Heart right ventricle (tissue), 16 donors: Measurements from ENCODE around the gene ZCCHC14. TPM values are rescaled to one million over a fixed set of nuclear protein-coding genes. Genes with fewer than 3 reads are reported as not detected.
A peak's percentile ranks its signal among the peaks of the same experiment; 100 is the strongest.

Source experiments
- ATAC-seq, 8 donors: fragments of 200-7000 bp; cut with Tn5 transposase; one replicate each; pipeline ENCODE4 v1.9.1; 2020; ENCODE audit warnings: mild to moderate bottlenecking in 8 of 8, moderate library complexity in 8 of 8, moderate number of reproducible peaks in 1 of 8
- DNase-seq, 2 donors: peaks; one replicate each; pipeline ENCODE4 v3.0.0-alpha.2; 2020
- H3K27ac ChIP-seq, 10 donors: fragments of 200-600 bp; sonication (generic) in 2 of 10; one replicate each; pipeline versions ENCODE4 v1.5.0 to v1.8.0; 2020 to 2022; ENCODE audit warnings: mild to moderate bottlenecking in 3 of 10
- H3K27me3 ChIP-seq, 7 donors: fragments of 200-600 bp; one replicate each; pipeline ENCODE4 v1.8.0; 2021 to 2022; ENCODE audit warnings: mild to moderate bottlenecking in 2 of 7
- H3K36me3 ChIP-seq, 9 donors: fragments of 200-600 bp; sonication (generic) in 1 of 9; one replicate each; pipeline versions ENCODE4 v1.5.0 to v1.8.0; 2020 to 2022; ENCODE audit warnings: mild to moderate bottlenecking in 2 of 9
- H3K4me1 ChIP-seq, 9 donors: fragments of 200-600 bp; sonication (generic) in 1 of 9; one replicate each; pipeline versions ENCODE4 v1.5.0 to v1.8.0; 2020 to 2022; ENCODE audit warnings: mild to moderate bottlenecking in 4 of 9
- H3K4me3 ChIP-seq, 10 donors: fragments of 200-600 bp; sonication (generic) in 2 of 10; one replicate each; pipeline versions ENCODE4 v1.5.0 to v1.8.0; 2020 to 2022; ENCODE audit warnings: mild to moderate bottlenecking in 7 of 10, moderate library complexity in 2 of 10
- H3K9me3 ChIP-seq, 11 donors: fragments of 200-600 bp in 10 of 11; sonication (generic) in 2 of 11; one replicate each; pipeline versions ENCODE4 v1.5.0 to v1.8.0; 2013 to 2022; ENCODE audit warnings: mild to moderate bottlenecking in 2 of 11, control low read depth in 1 of 11, moderate library complexity in 1 of 11
- WGBS, 2 donors: extraction: QIAGEN DNeasy Blood & Tissue Kit; methylation state at CpG; one replicate each; pipeline ENCODE4 v1.1.7; 2013; ENCODE audit warnings: inconsistent platforms in 1 of 2; 5-methylcytosine and 5-hydroxymethylcytosine counted together
- intact Hi-C, 10 donors: fragments of 100-400 bp; cut with DNase I; formaldehyde crosslinking; loops; one replicate each; pipeline versions ENCODE4 v1.11.1 to v1.14.2; 2022
- polyA plus RNA-seq, 2 donors: library from polyadenylated mRNA; stranded (reverse); fragments of 200-250 nt; gene quantifications; one replicate each; pipeline ENCODE4 v1.2.3, GENCODE V29; 2013
- total RNA-seq, 10 donors: library from RNA; stranded (reverse); fragmentation: NEBNext Ultra II Directional in 3 of 10; extraction: Animal tissue kit (Norgen Biotek cat#: 25700) in 3 of 10; gene quantifications; one replicate each; pipeline versions ENCODE4 v1.2.1 to v1.2.4, GENCODE V29; 2021 to 2023
- TF ChIP-seq, protein P1 (sequence below), 9 donors: fragments of 200-600 bp; sonication (generic) in 2 of 9; IDR thresholded peaks; one replicate each; pipeline versions ENCODE4 v1.5.0 to v1.8.0; 2021 to 2022; ENCODE audit warnings: antibody characterized with exemption in 9 of 9, mild to moderate bottlenecking in 5 of 9, moderate library complexity in 1 of 9
- donor health status: Arrhythmogenic right ventricular cardiomyopathy.
- donor health status: ischemic (EF 13 %, LVEDD 7.1; RV severe dilation, severe dysfunction).
- donor health status: healthy with polysubstance abuse.
- donor health status: DM: no; HTN: yes; CAD: no.
- donor health status: DM: no; HTN: no; CAD: no.
- donor health status: ischemic (EF 25% LVEDD 6.9; RV normal size, moderate dysfunction).
- donor health status: ischemic (EF 25% LVEDD 5.7; RV mildly dilated, moderate dysfunction).
- donor health status: healthy.
- donor health status: DM: yes; HTN: yes; CAD: no.
- donor health status: Ischemic cardiomyopathy.
- donor health status: ischemic (EF 35%, LVEDD 5.7; RV mildly dilated, moderate dysfunction).
- donor health status: nonischemic (EF 11% LVEDD 7.7; RV severe dilation, severe dysfunction).
- donor health status: DM: yes; HTN: yes; CAD: no.
- donor health status: PGD.
- donor health status: ischemic (EF 29% LVEDD 5.4; RV normal size, mild dysfunction).
- donor health status: nonischemic (EF 23%, LVEDD 6.1; RV moderate dilation, normal function).

ZCCHC14 gene
- total and polyA plus RNA-seq, 12 donors, result 4.5 to 19.3 (median 15.7) TPM

DNA sequence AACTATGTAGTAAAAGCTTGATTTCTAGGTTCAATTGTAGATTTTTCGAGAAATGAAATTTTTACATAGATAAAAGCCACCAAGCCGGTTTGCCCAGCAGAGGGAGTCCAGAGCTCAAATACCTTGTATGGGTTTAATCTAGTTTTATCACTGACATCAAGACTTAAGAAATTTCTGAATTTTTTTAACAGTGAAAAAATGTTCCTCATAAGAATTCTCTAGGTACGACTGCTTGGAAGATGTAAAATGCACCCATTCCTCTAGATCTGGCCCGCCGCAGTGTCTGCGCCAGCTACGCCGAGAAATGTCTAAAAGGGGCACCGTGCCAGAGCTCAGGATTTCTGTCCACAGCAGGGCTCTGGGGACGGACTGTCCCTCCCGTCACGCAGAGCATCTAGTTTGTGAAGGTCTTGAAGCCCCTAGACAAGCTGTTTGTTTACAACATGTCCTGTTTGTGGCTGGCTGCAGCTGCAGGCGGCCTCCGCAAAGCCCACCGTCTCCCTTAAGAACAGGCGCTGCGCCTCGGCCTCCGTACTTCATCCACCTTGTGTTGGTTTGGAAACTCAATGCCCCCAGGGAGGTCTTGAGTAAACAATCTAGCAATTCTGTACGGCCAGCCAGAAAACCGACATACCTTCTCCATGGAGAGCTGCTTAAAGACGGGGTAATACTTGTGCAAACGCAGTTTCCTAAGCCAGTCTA is 75.8 kb downstream of the ZCCHC14 start:
- ATAC-seq (no peak), DNase-seq (no peak)
- H3K27me3 ChIP-seq, result no peaks in the 10 kb centered on the region
- no peaks in the 10 kb centered on the region for H3K9me3 ChIP-seq
- TF ChIP-seq, protein P1, sequence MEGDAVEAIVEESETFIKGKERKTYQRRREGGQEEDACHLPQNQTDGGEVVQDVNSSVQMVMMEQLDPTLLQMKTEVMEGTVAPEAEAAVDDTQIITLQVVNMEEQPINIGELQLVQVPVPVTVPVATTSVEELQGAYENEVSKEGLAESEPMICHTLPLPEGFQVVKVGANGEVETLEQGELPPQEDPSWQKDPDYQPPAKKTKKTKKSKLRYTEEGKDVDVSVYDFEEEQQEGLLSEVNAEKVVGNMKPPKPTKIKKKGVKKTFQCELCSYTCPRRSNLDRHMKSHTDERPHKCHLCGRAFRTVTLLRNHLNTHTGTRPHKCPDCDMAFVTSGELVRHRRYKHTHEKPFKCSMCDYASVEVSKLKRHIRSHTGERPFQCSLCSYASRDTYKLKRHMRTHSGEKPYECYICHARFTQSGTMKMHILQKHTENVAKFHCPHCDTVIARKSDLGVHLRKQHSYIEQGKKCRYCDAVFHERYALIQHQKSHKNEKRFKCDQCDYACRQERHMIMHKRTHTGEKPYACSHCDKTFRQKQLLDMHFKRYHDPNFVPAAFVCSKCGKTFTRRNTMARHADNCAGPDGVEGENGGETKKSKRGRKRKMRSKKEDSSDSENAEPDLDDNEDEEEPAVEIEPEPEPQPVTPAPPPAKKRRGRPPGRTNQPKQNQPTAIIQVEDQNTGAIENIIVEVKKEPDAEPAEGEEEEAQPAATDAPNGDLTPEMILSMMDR (IDR thresholded peaks at IDR 0.05), result peak; percentile 37 to 80 (median 70)
- peaks cover 0 to 5% (median 0%) of the 10 kb centered on the region in 9 donors for H3K4me1 ChIP-seq
- no peak overlapping the region for H3K27ac ChIP-seq
- intact Hi-C loops, result loop anchor here (2.0 to 10.0 kb wide), 7 partner anchors 126 to 348 kb away; partner anchors contain the start of gene KLHDC4 (in 1 of the 10)
- 80 to 83% methylated on average over 23 of the region's 23 CpGs for WGBS, 2 donors
- H3K4me3 ChIP-seq, result no peak overlapping the region
- peaks cover 0 to 100% (median 68%) of the 10 kb centered on the region in 9 donors for H3K36me3 ChIP-seq

DNA sequence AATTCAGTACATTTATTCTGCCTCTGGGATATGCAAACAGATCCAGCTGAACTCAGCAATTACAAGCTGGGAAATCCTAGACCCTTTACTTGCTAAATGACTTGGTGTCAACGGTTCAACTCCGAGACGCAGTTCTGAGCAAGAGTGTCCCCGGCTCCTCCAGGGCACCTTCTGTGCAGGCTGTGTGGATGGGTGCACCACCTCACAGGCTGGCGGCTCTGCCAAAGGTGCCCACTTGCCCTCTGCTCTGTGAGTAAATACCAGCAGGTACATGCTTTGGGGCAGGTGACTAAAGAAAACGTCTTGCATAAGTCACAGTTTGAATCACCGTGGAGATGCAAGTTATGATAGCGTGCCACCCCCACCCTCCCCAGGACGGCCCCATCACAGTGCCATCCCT is 77.4 kb downstream of the ZCCHC14 start:
- WGBS, 2 donors, result 91% methylated on average over 9 of the region's 9 CpGs
- no peaks in the 10 kb centered on the region for H3K27me3 ChIP-seq
- ATAC-seq (no peak), DNase-seq (no peak)
- intact Hi-C loops, result loop anchor here in 7 of 10 donors (5.0 to 10.0 kb wide), 5 partner anchors 129 to 349 kb away; partner anchors contain the start of gene KLHDC4 (in 1 of the 7)
- H3K4me1 ChIP-seq, result peaks cover 0 to 5% (median 0%) of the 10 kb centered on the region in 9 donors
- H3K36me3 ChIP-seq, result peaks cover 0 to 100% (median 76%) of the 10 kb centered on the region in 9 donors
- H3K4me3 ChIP-seq, result no peak overlapping the region
- TF ChIP-seq, protein P1 (IDR thresholded peaks at IDR 0.05), result no peak
- H3K9me3 ChIP-seq, result no peaks in the 10 kb centered on the region
- no peak overlapping the region for H3K27ac ChIP-seq

DNA sequence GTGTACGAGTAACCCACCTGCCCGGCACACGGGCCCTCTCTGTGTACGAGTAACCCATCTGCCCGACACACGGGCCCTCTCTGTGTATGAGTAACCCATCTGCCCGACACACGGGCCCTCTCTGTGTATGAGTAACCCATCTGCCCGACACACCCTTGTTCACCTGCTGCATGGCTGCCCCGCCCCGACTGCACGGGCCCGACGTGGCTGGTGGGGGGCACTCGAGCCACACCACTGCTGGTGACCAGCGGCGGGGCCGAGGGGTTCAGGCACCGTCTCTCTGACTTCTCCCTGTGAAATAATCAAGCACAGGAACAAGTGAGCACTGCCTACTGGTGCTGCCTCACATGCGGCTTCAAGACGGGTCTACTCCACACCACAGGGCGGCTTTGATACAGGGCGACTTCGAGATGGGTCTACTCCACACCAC is 78.6 kb downstream of the ZCCHC14 start:
- TF ChIP-seq, protein P1 (IDR thresholded peaks at IDR 0.05), result no peak
- no peak for DNase-seq
- no peak for ATAC-seq
- H3K4me3 ChIP-seq, result no peak overlapping the region
- peaks cover 0 to 5% (median 0%) of the 10 kb centered on the region in 9 donors for H3K4me1 ChIP-seq
- H3K27me3 ChIP-seq, result no peaks in the 10 kb centered on the region
- peaks cover 0 to 100% (median 76%) of the 10 kb centered on the region in 9 donors for H3K36me3 ChIP-seq
- WGBS, 2 donors, result 90 to 92% methylated on average over 24 of the region's 24 CpGs
- intact Hi-C loops, result loop anchor here in 5 of 10 donors (10.0 kb wide), 3 partner anchors 131 to 351 kb away; partner anchors contain the start of gene KLHDC4 (in 1 of the 5)
- no peak overlapping the region for H3K27ac ChIP-seq
- H3K9me3 ChIP-seq, result no peaks in the 10 kb centered on the region

DNA sequence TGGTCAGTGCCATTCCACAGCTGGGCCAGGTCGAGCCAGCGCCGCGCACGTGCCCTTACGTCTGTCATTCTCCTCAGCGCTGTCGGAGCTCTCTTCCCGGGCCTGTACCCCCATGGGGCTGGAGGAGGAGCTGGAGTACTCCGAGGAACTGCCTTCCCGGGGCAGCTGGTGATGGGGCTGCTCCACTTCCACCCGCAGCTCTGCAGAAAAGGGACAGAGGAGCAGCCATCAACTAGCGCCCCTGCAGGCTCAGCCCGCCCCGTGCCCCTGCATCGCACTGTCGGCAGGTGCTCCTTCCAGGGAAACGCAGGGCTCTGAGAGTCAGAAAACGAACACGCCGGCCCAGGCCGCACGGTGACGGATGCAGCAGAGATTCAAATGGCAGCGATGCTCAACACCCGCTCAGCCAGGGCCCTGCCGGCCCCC is 79.8 kb downstream of the ZCCHC14 start:
- no peaks in the 10 kb centered on the region for H3K9me3 ChIP-seq
- H3K36me3 ChIP-seq, result peaks cover 0 to 100% (median 75%) of the 10 kb centered on the region in 9 donors
- no peak overlapping the region for H3K27ac ChIP-seq
- 89 to 91% methylated on average over 27 of the region's 27 CpGs for WGBS, 2 donors
- intact Hi-C loops, result loop anchor here in 5 of 10 donors (10.0 kb wide), 3 partner anchors 132 to 352 kb away; partner anchors contain the start of gene KLHDC4 (in 1 of the 5)
- H3K4me1 ChIP-seq, result peaks cover 0 to 6% (median 0%) of the 10 kb centered on the region in 9 donors
- TF ChIP-seq, protein P1 (IDR thresholded peaks at IDR 0.05), result no peak
- DNase-seq, result no peak
- H3K4me3 ChIP-seq, result no peak overlapping the region
- no peaks in the 10 kb centered on the region for H3K27me3 ChIP-seq
- ATAC-seq, result peak in 1 of 8 donors; percentile 10
